GM18499 (cell line): ENCODE results near the gene TMEM132C.

Experiments used
- ATAC-seq: cut with Tn5 transposase; IDR thresholded peaks from one replicate; pipeline ENCODE4 v1.9.1; 2021; ENCODE audit warnings: moderate number of reproducible peaks; ENCODE audit not compliant: insufficient read depth, unreplicated experiment

The TMEM132C gene

GRCh38 chr12:128737292-128737966 lies 470.5 kb downstream of the TMEM132C start:
- no peak for ATAC-seq

GRCh38 chr12:128743916-128744315 lies 476.9 kb downstream of the TMEM132C start:
- no peak for ATAC-seq

- ATAC-seq = no peak
Observed at GRCh38 chr12:128745772-128746689, 479.1 kb downstream of the TMEM132C start.

- no peak for ATAC-seq
Observed at GRCh38 chr12:128747441-128747840, 480.5 kb downstream of the TMEM132C start.

- ATAC-seq = no peak
Observed at GRCh38 chr12:128752386-128752785, 485.4 kb downstream of the TMEM132C start.

- no peak for ATAC-seq
Observed at GRCh38 chr12:128753438-128753837, 486.5 kb downstream of the TMEM132C start.

- no peak for ATAC-seq
Observed at GRCh38 chr12:128754275-128754674, 487.3 kb downstream of the TMEM132C start.

GRCh38 chr12:128755566-128755965 lies 488.6 kb downstream of the TMEM132C start:
- no peak for ATAC-seq
